VCaP (cell line): ENCODE results near the gene PIK3R5.

Experiments
- H3K27ac ChIP-seq: fragments of 450-650 bp; 2 replicates; pipeline ENCODE4 v1.5.1; 2017
- CTCF ChIP-seq: fragments of 450-650 bp; conservative IDR thresholded peaks from 2 replicates; pipeline ENCODE4 v1.5.1; 2017; ENCODE audit warnings: mild to moderate bottlenecking, moderate library complexity

The PIK3R5 gene

GRCh38 chr17:8870406-8871040 lies 95.0 kb downstream of the PIK3R5 start:
- no peak overlapping the region for H3K27ac ChIP-seq
- no peak for TF ChIP-seq CTCF

GRCh38 chr17:8869114-8869815 lies 96.2 kb downstream of the PIK3R5 start:
- TF ChIP-seq CTCF, result no peak
- H3K27ac ChIP-seq, result no peak overlapping the region

GRCh38 chr17:8868529-8868951 lies 97.0 kb downstream of the PIK3R5 start:
- H3K27ac ChIP-seq, result no peak overlapping the region
- TF ChIP-seq CTCF, result no peak

GRCh38 chr17:8868092-8868491 lies 97.4 kb downstream of the PIK3R5 start:
- no peak overlapping the region for H3K27ac ChIP-seq
- TF ChIP-seq CTCF, result no peak

- no peak within 1 kb of the TSS for H3K27ac ChIP-seq
- TF ChIP-seq CTCF, result no peak
Measured at GRCh38 chr17:8867361-8867981, 98.0 kb downstream of the PIK3R5 start, which contains the start of gene PIK3R6. TSS of gene PIK3R6 (minus strand) at chr17:8867674. CDS start at chr17:8849794, 17,880 bp downstream.

- H3K27ac ChIP-seq, result no peak overlapping the region
- no peak for TF ChIP-seq CTCF
Measured at GRCh38 chr17:8865811-8866210, 99.7 kb downstream of the PIK3R5 start.

GRCh38 chr17:8865385-8865784 lies 100.1 kb downstream of the PIK3R5 start:
- no peak overlapping the region for H3K27ac ChIP-seq

More at GRCh38 chr17:8865385-8865784, 100.1 kb downstream of the PIK3R5 start:
- no peak for TF ChIP-seq CTCF
